WTC11 (cell line): ENCODE results near the gene SLIT1.

Experiments used
- CBFB ChIP-seq: sonication (generic); formaldehyde crosslinking; IDR thresholded peaks from 2 replicates; pipeline ENCODE4 v1.8.1; 2022; ENCODE audit warnings: mild to moderate bottlenecking, low read depth, missing genetic modification reagents
- JUN ChIP-seq: sonication (generic); formaldehyde crosslinking; IDR thresholded peaks from 2 replicates; pipeline ENCODE4 v1.8.0; 2023; ENCODE audit warnings: mild to moderate bottlenecking, missing genetic modification reagents
- SMAD3 ChIP-seq: sonication (generic); formaldehyde crosslinking; IDR thresholded peaks from 2 replicates; pipeline ENCODE4 v1.8.0; 2022; ENCODE audit warnings: missing genetic modification reagents, mild to moderate bottlenecking, borderline replicate concordance
- ZBTB21 ChIP-seq: sonication (generic); formaldehyde crosslinking; IDR thresholded peaks from 2 replicates; pipeline ENCODE4 v1.8.1; 2023; ENCODE audit warnings: mild to moderate bottlenecking, missing genetic modification reagents, borderline replicate concordance
- TF ChIP-seq, protein P1 (sequence below): fragments of 200-600 bp; IDR thresholded peaks from 2 replicates; pipeline ENCODE4 v1.8.0; 2022; ENCODE audit warnings: antibody characterized with exemption
- TF ChIP-seq, protein P2 (sequence below): sonication (generic); formaldehyde crosslinking; IDR thresholded peaks from 2 replicates; pipeline ENCODE4 v1.8.0; 2023; ENCODE audit warnings: missing genetic modification reagents
- TF ChIP-seq, protein P3 (sequence below): fragments of 250-450 bp; sonication (Bioruptor Pico); IDR thresholded peaks from 2 replicates; pipeline ENCODE4 v1.9.0; 2021; ENCODE audit warnings: moderate library complexity, mild to moderate bottlenecking, inconsistent platforms, borderline replicate concordance
- TF ChIP-seq, protein P4 (sequence below): sonication (generic); formaldehyde crosslinking; IDR thresholded peaks from 2 replicates; pipeline ENCODE4 v1.8.1; 2022; ENCODE audit warnings: low read depth, missing genetic modification reagents, borderline replicate concordance
- TF ChIP-seq, protein P5 (sequence below): sonication (generic); formaldehyde crosslinking; IDR thresholded peaks from 2 replicates; pipeline ENCODE4 v1.8.1; 2023; ENCODE audit warnings: mild to moderate bottlenecking, missing genetic modification reagents
- TF ChIP-seq, protein P6 (sequence below): sonication (generic); formaldehyde crosslinking; IDR thresholded peaks from 2 replicates; pipeline ENCODE4 v1.8.1; 2023; ENCODE audit warnings: mild to moderate bottlenecking, missing genetic modification reagents, borderline replicate concordance

DNA sequence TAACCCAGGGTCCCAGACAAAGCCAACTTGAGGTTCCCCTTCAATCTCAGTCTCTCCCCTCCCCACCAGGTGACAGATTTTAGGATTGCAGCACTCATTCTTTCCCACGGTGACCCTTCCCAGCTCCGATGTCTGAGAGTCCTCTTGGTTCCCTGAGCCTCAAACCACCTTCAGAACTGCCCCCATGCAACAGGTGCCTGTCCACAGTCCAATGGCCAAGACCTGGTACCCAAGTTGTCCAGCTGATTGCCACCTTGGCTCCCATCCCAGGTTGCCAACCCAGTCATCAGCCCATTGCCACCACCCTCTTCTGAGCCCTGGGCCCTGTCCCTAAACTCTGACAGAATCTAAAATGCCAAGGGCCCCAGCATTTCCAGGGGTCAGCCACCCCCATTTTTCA, 53.5 kb downstream of the SLIT1 start:
- TF ChIP-seq, protein P1, sequence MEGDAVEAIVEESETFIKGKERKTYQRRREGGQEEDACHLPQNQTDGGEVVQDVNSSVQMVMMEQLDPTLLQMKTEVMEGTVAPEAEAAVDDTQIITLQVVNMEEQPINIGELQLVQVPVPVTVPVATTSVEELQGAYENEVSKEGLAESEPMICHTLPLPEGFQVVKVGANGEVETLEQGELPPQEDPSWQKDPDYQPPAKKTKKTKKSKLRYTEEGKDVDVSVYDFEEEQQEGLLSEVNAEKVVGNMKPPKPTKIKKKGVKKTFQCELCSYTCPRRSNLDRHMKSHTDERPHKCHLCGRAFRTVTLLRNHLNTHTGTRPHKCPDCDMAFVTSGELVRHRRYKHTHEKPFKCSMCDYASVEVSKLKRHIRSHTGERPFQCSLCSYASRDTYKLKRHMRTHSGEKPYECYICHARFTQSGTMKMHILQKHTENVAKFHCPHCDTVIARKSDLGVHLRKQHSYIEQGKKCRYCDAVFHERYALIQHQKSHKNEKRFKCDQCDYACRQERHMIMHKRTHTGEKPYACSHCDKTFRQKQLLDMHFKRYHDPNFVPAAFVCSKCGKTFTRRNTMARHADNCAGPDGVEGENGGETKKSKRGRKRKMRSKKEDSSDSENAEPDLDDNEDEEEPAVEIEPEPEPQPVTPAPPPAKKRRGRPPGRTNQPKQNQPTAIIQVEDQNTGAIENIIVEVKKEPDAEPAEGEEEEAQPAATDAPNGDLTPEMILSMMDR, result no peak
- TF ChIP-seq, protein P2, sequence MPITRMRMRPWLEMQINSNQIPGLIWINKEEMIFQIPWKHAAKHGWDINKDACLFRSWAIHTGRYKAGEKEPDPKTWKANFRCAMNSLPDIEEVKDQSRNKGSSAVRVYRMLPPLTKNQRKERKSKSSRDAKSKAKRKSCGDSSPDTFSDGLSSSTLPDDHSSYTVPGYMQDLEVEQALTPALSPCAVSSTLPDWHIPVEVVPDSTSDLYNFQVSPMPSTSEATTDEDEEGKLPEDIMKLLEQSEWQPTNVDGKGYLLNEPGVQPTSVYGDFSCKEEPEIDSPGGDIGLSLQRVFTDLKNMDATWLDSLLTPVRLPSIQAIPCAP (CRISPR knock-in tag), result no peak
- TF ChIP-seq JUN (CRISPR knock-in tag) (no peak), ZBTB21 (CRISPR knock-in tag) (no peak), SMAD3 (CRISPR knock-in tag) (no peak), CBFB (CRISPR knock-in tag) (no peak)
- TF ChIP-seq, protein P3, sequence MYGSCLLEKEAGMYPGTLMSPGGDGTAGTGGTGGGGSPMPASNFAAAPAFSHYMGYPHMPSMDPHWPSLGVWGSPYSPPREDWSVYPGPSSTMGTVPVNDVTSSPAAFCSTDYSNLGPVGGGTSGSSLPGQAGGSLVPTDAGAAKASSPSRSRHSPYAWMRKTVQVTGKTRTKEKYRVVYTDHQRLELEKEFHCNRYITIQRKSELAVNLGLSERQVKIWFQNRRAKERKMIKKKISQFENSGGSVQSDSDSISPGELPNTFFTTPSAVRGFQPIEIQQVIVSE (CRISPR knock-in tag), result no peak
- TF ChIP-seq, protein P4, sequence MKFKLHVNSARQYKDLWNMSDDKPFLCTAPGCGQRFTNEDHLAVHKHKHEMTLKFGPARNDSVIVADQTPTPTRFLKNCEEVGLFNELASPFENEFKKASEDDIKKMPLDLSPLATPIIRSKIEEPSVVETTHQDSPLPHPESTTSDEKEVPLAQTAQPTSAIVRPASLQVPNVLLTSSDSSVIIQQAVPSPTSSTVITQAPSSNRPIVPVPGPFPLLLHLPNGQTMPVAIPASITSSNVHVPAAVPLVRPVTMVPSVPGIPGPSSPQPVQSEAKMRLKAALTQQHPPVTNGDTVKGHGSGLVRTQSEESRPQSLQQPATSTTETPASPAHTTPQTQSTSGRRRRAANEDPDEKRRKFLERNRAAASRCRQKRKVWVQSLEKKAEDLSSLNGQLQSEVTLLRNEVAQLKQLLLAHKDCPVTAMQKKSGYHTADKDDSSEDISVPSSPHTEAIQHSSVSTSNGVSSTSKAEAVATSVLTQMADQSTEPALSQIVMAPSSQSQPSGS (CRISPR knock-in tag), result no peak
- TF ChIP-seq, protein P5, sequence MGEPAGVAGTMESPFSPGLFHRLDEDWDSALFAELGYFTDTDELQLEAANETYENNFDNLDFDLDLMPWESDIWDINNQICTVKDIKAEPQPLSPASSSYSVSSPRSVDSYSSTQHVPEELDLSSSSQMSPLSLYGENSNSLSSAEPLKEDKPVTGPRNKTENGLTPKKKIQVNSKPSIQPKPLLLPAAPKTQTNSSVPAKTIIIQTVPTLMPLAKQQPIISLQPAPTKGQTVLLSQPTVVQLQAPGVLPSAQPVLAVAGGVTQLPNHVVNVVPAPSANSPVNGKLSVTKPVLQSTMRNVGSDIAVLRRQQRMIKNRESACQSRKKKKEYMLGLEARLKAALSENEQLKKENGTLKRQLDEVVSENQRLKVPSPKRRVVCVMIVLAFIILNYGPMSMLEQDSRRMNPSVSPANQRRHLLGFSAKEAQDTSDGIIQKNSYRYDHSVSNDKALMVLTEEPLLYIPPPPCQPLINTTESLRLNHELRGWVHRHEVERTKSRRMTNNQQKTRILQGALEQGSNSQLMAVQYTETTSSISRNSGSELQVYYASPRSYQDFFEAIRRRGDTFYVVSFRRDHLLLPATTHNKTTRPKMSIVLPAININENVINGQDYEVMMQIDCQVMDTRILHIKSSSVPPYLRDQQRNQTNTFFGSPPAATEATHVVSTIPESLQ (CRISPR knock-in tag), result no peak
- TF ChIP-seq, protein P6, sequence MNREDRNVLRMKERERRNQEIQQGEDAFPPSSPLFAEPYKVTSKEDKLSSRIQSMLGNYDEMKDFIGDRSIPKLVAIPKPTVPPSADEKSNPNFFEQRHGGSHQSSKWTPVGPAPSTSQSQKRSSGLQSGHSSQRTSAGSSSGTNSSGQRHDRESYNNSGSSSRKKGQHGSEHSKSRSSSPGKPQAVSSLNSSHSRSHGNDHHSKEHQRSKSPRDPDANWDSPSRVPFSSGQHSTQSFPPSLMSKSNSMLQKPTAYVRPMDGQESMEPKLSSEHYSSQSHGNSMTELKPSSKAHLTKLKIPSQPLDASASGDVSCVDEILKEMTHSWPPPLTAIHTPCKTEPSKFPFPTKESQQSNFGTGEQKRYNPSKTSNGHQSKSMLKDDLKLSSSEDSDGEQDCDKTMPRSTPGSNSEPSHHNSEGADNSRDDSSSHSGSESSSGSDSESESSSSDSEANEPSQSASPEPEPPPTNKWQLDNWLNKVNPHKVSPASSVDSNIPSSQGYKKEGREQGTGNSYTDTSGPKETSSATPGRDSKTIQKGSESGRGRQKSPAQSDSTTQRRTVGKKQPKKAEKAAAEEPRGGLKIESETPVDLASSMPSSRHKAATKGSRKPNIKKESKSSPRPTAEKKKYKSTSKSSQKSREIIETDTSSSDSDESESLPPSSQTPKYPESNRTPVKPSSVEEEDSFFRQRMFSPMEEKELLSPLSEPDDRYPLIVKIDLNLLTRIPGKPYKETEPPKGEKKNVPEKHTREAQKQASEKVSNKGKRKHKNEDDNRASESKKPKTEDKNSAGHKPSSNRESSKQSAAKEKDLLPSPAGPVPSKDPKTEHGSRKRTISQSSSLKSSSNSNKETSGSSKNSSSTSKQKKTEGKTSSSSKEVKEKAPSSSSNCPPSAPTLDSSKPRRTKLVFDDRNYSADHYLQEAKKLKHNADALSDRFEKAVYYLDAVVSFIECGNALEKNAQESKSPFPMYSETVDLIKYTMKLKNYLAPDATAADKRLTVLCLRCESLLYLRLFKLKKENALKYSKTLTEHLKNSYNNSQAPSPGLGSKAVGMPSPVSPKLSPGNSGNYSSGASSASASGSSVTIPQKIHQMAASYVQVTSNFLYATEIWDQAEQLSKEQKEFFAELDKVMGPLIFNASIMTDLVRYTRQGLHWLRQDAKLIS (CRISPR knock-in tag), result no peak
